Caki2 (cell line): ENCODE results near the gene PPP1R16B. TPM values are rescaled to one million over a fixed set of nuclear protein-coding genes. Genes with fewer than 3 reads are reported as not detected.
"Not testable (repeated sequence)": the region's sequence is repeated elsewhere in the genome, so short reads cannot be mapped to it uniquely, and the experiment has no call there.

ENCODE experiments used
- DNase-seq: peaks from one replicate; pipeline ENCODE4 v3.0.0-alpha.2; 2015; ENCODE audit warnings: low read depth
- in situ Hi-C: cut with HindIII; loops from 2 replicates; pipeline ENCODE4 v1.10.0; 2016; ENCODE audit warnings: low sequenced_read_pairs, low pct_unique_long_range_greater_than_20kb, mixed read lengths
- total RNA-seq: library from RNA; depleted of rRNA; stranded (reverse); fragments of >200 nt; shearing (Covaris generic); gene quantifications from 2 replicates; pipeline ENCODE4 v1.2.3, GENCODE V29; 2014; ENCODE audit warnings: low replicate concordance

Gene PPP1R16B
- total RNA-seq, 1 experiment from 2014 or later = 0.07 TPM

DNA sequence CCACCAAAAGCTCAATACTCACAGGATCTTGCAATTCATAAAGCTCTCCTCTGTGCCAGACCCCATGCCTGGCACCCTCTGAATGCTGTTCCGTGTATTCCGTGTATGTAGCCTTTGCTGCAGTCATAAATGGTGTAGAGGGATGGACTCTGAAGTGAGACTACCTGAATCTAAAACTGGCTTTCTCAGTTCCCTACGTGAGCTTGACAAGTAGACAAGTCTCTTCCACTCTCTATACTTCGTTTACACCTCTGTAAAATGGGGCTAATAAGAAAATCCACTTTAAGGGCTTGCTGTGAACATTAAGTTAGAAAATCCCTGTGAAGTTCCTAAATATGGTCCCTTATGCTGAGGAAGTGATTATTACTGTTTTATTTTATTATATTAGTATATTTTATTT is 31.5 kb downstream of the PPP1R16B start:
- DNase-seq = no peak
- in situ Hi-C loops = no loop called here

- in situ Hi-C loops = no loop called here
- DNase-seq = no peak
These were observed 32.8 kb downstream of the PPP1R16B start for GRCh38 chr20:38838326-38838725.

- DNase-seq = no peak
- in situ Hi-C loops = no loop called here
These were observed 34.1 kb downstream of the PPP1R16B start for GRCh38 chr20:38839563-38839962.

GRCh38 chr20:38840053-38840893 is 34.8 kb downstream of the PPP1R16B start:
- no peak for DNase-seq
- in situ Hi-C loops = no loop called here

DNA sequence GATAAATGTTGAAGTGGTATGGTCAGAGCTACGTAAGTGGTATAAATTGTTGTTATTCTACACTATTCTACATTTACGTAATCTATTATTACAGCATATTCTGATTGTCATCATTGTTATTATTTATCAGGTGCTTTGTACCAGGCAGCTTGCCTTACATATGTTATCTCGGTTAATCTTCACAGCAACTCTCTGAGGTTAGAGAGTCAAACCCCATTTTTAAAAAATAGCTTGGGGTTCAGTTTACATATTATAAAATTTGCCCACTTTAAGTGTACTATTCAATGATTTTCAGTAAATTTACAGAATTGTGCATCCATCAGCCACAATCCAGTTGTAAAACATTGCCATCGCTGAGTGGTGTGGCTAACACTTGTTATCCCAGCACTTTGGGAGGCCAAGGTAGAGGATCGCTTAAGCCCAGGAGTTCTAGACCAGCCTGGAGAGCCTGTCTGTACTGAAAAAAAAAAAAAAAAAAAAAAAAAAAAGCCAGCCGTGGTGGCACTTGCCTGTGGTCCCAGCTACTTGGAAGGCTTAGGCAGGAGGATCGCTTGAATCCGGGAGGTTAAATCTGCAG is 35.5 kb downstream of the PPP1R16B start:
- in situ Hi-C loops = no loop called here
- DNase-seq = no peak

- DNase-seq = no peak
- in situ Hi-C loops = no loop called here
These were observed 36.1 kb downstream of the PPP1R16B start for GRCh38 chr20:38841570-38841969.

GRCh38 chr20:38842026-38842425 is 36.5 kb downstream of the PPP1R16B start:
- in situ Hi-C loops = no loop called here
- no peak for DNase-seq

DNA sequence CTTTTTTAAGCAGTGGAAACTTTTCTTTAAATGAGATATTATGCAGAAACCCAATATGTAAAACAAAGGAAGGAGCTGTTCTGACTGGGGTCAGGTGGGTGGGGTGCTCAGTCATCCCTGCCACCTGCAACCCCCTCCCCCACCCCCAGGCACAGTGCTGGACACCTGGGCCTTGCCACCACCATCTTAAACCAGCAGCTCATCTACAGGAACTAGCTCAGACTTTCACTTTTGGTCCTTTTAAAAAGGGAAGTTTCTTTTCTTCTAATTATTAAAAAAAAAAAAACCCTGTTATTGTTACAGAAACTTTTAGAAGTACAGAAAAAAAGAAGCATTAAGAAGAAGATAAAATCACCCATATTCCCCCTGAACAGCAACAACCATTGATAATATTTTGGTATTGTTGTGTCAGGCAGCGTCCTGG is 37.1 kb downstream of the PPP1R16B start:
- in situ Hi-C loops = no loop called here

GRCh38 chr20:38843346-38843745 is 37.8 kb downstream of the PPP1R16B start:
- in situ Hi-C loops = no loop called here
- no peak for DNase-seq

More for the DNA sequence above, 37.1 kb downstream of the PPP1R16B start:
- DNase-seq = no peak

DNA sequence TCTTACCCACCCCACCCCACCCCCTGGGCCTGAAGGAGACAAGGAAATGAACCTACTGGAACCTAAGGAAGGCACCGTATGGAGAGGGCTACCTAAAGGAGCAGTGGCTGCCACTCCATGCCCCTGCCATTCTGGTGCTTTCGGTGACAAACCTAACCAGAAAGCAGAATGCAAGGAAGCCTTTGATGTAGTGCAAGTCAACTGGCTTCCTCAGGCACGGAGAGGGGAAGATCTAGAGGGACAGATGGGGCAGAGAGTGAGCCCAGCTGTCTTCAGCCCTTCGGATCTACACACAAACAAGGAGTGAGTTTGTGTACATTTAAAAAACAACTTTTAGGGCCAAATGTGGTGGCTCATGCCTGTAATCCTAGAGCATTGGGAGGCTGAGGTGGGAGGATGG is 39.5 kb downstream of the PPP1R16B start:
- DNase-seq = no peak
- in situ Hi-C loops = no loop called here

GRCh38 chr20:38847840-38848239 is 42.3 kb downstream of the PPP1R16B start:
- DNase-seq = no peak
- in situ Hi-C loops = no loop called here

GRCh38 chr20:38853759-38854158 is 48.3 kb downstream of the PPP1R16B start:
- in situ Hi-C loops = no loop called here
- no peak for DNase-seq

- no peak for DNase-seq
- in situ Hi-C loops = no loop called here
These were observed 49.2 kb downstream of the PPP1R16B start for GRCh38 chr20:38854654-38855066.

- in situ Hi-C loops = no loop called here
- DNase-seq = no peak
These were observed 49.9 kb downstream of the PPP1R16B start for GRCh38 chr20:38855356-38855755.

DNA sequence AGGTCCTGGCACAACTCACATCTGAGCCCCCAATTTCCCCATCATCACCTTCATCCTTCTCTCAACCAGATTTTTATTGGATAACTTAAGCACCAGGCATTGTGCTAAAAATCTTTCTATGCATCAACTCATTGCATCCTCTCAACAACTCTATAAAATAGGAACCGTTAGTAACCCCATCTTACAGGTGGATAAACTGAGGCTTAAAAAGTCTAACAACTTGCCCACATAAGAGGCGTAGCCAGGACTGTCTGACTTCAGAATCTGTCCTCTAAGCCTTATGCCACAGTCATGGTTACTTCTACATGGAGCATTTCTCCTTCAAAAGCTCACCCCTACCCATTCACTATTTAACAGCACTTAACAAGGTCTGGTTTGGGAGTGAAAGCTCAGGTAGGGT is 51.1 kb downstream of the PPP1R16B start:
- in situ Hi-C loops = no loop called here
- no peak for DNase-seq

- no peak for DNase-seq
- in situ Hi-C loops = no loop called here
These were observed 52.2 kb downstream of the PPP1R16B start for GRCh38 chr20:38857703-38858102.

- in situ Hi-C loops = no loop called here
- no peak for DNase-seq
These were observed 53.7 kb downstream of the PPP1R16B start for GRCh38 chr20:38859070-38859690.

- DNase-seq, in situ Hi-C loops: not testable (repeated sequence)
These were observed 54.4 kb downstream of the PPP1R16B start for GRCh38 chr20:38859857-38860256.

GRCh38 chr20:38861071-38861401 is 55.5 kb downstream of the PPP1R16B start:
- in situ Hi-C loops = no loop called here
- DNase-seq = no peak
